Upper lobe of right lung (tissue), 1 donor: ENCODE data around the gene THEMIS. TPM values are rescaled to one million over a fixed set of nuclear protein-coding genes. Genes with fewer than 3 reads are reported as not detected.

Experiments
- ATAC-seq: fragments of 200-7000 bp; cut with Tn5 transposase; one replicate; pipeline ENCODE4 v1.9.1; 2020; ENCODE audit warnings: mild to moderate bottlenecking, moderate library complexity
- DNase-seq: peaks from one replicate; pipeline ENCODE4 v3.0.0-alpha.2; 2020
- H3K27ac ChIP-seq: fragments of 200-600 bp; one replicate; pipeline ENCODE4 v1.8.0; 2022
- H3K27me3 ChIP-seq: fragments of 200-600 bp; one replicate; pipeline ENCODE4 v1.8.0; 2022; ENCODE audit warnings: mild to moderate bottlenecking
- H3K36me3 ChIP-seq: fragments of 200-600 bp; one replicate; pipeline ENCODE4 v1.8.0; 2022
- H3K4me1 ChIP-seq: fragments of 200-600 bp; one replicate; pipeline ENCODE4 v1.8.0; 2022
- H3K4me3 ChIP-seq: fragments of 200-600 bp; one replicate; pipeline ENCODE4 v1.8.0; 2022; ENCODE audit warnings: mild to moderate bottlenecking
- H3K9me3 ChIP-seq: fragments of 200-600 bp; one replicate; pipeline ENCODE4 v1.8.0; 2022
- intact Hi-C: fragments of 100-400 bp; cut with DNase I; formaldehyde crosslinking; loops from one replicate; pipeline ENCODE4 v1.11.0; 2022
- total RNA-seq: library from RNA; stranded (reverse); fragmentation: NEBNext Ultra II Directional; extraction: Animal tissue kit (Norgen Biotek cat#: 25700); gene quantifications from one replicate; pipeline ENCODE4 v1.2.1, GENCODE V29; 2021
- TF ChIP-seq, protein P1 (sequence below): fragments of 200-600 bp; IDR thresholded peaks from one replicate; pipeline ENCODE4 v1.8.0; 2022; ENCODE audit warnings: antibody characterized with exemption
- donor health status: DM: no; HTN: yes; CAD: no; lungs with severe emphysema.

The THEMIS gene
- total RNA-seq, 1 donor from 2014 or later: 3.0 TPM

DNA sequence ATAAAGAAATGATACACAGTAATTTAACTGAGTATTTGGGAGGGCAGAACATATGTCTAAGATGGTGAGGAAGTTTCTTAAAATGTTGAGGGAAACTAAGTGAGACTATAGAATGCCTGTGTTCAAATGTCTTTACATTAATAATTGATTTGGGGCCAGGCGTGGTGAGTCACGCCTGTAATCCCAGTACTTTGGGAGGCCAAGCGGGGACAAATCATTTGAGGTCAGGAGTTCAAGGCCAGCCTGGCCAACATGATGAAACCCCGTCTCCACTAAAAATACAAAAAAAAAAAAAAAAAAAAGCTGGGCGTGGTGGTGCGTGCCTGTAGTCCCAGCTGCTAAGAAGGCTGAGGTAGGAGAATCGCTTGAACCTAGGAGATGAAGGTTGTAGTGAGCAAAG, 66.7 kb downstream of the THEMIS start:
- Histone ChIP-seq H3K4me1 (no peaks in the 10 kb centered on the region), H3K9me3 (no peaks in the 10 kb centered on the region), H3K4me3 (no peak overlapping the region), H3K27me3 (no peaks in the 10 kb centered on the region), H3K27ac (no peak overlapping the region), H3K36me3 (no peaks in the 10 kb centered on the region)
- DNase-seq (no peak), ATAC-seq (no peak)
- intact Hi-C loops: no loop called here
- TF ChIP-seq, protein P1, sequence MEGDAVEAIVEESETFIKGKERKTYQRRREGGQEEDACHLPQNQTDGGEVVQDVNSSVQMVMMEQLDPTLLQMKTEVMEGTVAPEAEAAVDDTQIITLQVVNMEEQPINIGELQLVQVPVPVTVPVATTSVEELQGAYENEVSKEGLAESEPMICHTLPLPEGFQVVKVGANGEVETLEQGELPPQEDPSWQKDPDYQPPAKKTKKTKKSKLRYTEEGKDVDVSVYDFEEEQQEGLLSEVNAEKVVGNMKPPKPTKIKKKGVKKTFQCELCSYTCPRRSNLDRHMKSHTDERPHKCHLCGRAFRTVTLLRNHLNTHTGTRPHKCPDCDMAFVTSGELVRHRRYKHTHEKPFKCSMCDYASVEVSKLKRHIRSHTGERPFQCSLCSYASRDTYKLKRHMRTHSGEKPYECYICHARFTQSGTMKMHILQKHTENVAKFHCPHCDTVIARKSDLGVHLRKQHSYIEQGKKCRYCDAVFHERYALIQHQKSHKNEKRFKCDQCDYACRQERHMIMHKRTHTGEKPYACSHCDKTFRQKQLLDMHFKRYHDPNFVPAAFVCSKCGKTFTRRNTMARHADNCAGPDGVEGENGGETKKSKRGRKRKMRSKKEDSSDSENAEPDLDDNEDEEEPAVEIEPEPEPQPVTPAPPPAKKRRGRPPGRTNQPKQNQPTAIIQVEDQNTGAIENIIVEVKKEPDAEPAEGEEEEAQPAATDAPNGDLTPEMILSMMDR: no peak

DNA sequence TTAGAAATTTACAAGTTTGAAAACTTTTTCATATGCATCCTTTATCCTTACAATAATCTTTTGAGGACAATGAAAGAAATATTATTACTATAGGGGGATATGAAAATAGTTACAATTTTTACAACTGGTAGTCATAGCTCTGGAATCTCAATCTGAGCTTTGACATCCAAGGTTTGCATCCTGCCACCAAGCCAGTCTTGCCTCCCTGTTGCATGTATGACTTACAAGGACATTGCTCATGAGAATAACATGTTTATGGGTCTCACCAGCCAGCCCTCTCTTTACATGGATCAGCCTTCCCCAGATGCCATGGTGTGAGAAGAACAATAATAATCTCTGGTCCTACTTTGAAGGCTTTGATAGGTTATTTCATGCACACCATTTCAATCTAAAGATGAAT, 67.5 kb downstream of the THEMIS start:
- TF ChIP-seq, protein P1: no peak
- intact Hi-C loops: no loop called here
- no peak overlapping the region for H3K27ac ChIP-seq
- H3K4me1 ChIP-seq: no peaks in the 10 kb centered on the region
- no peak overlapping the region for H3K4me3 ChIP-seq
- ATAC-seq: no peak
- no peaks in the 10 kb centered on the region for H3K9me3 ChIP-seq
- H3K27me3 ChIP-seq: no peaks in the 10 kb centered on the region
- DNase-seq: no peak
- no peaks in the 10 kb centered on the region for H3K36me3 ChIP-seq

DNA sequence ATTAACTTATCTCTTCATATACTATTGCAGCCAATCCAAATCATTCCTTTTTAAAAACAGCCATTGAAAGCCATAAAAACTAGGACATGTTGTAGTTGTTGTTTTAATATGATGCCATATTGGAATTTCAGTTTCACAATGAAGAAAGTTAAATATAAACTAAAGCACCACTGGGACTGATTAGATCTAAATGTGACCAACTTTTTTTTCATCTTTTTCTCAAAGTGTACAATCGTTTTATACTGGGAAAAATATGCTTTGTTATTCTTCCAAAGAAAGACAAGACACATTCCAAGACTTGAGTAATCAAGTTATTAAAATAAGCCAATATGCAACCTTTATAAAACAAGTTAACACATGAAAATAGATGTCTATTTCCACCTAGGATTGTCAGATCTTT, 68.5 kb downstream of the THEMIS start:
- intact Hi-C loops: no loop called here
- H3K4me3 ChIP-seq: no peak overlapping the region
- DNase-seq (no peak), ATAC-seq (no peak)
- H3K4me1 ChIP-seq: no peaks in the 10 kb centered on the region
- H3K36me3 ChIP-seq: no peaks in the 10 kb centered on the region
- no peak overlapping the region for H3K27ac ChIP-seq
- H3K9me3 ChIP-seq: no peaks in the 10 kb centered on the region
- TF ChIP-seq, protein P1: no peak
- no peaks in the 10 kb centered on the region for H3K27me3 ChIP-seq

DNA sequence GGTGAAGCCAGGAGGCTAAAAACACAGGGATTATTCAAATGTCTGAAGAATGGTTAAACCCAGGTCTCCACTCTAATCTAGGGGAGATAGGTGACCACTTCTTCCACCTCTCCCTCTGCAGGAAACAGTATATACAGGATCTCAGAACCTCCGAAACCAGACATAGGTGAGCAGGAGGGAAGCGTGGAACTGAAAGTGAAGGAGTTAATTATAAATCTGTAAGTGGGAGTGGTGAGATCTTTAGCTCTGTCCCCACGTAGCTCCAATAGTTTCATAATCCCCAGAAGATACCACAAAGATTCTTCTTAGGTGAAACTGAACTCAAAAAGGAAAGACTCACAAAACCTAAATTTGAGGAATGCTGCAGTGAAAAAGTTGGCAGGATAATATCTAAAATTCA, 76.8 kb downstream of the THEMIS start:
- H3K4me3 ChIP-seq: no peak overlapping the region
- no peak overlapping the region for H3K27ac ChIP-seq
- no peak for ATAC-seq
- no peak for DNase-seq
- H3K27me3 ChIP-seq: no peaks in the 10 kb centered on the region
- intact Hi-C loops: no loop called here
- no peaks in the 10 kb centered on the region for H3K9me3 ChIP-seq
- TF ChIP-seq, protein P1: no peak
- no peaks in the 10 kb centered on the region for H3K36me3 ChIP-seq
- no peaks in the 10 kb centered on the region for H3K4me1 ChIP-seq

- H3K4me3 ChIP-seq: no peak overlapping the region
- H3K4me1 ChIP-seq: no peaks in the 10 kb centered on the region
- intact Hi-C loops: no loop called here
- no peak for DNase-seq
- ATAC-seq: no peak
- no peaks in the 10 kb centered on the region for H3K9me3 ChIP-seq
- TF ChIP-seq, protein P1: no peak
- no peaks in the 10 kb centered on the region for H3K36me3 ChIP-seq
- H3K27me3 ChIP-seq: no peaks in the 10 kb centered on the region
- H3K27ac ChIP-seq: no peak overlapping the region
Measured at GRCh38 chr6:127821431-127821830, 79.4 kb downstream of the THEMIS start.

- Histone ChIP-seq H3K9me3 (no peaks in the 10 kb centered on the region), H3K4me1 (no peaks in the 10 kb centered on the region), H3K27ac (no peak overlapping the region), H3K4me3 (no peak overlapping the region), H3K27me3 (no peaks in the 10 kb centered on the region), H3K36me3 (no peaks in the 10 kb centered on the region)
- TF ChIP-seq, protein P1: no peak
- ATAC-seq: no peak
- intact Hi-C loops: no loop called here
- no peak for DNase-seq
Measured at GRCh38 chr6:127818149-127818548, 82.7 kb downstream of the THEMIS start.
